ENCODE measurements around the gene VSTM4. TPM values are rescaled to one million over a fixed set of nuclear protein-coding genes. Genes with fewer than 3 reads are reported as not detected.

Gene VSTM4
- total RNA-seq, 1 experiment from 2014 or later: 0.07 TPM

DNA sequence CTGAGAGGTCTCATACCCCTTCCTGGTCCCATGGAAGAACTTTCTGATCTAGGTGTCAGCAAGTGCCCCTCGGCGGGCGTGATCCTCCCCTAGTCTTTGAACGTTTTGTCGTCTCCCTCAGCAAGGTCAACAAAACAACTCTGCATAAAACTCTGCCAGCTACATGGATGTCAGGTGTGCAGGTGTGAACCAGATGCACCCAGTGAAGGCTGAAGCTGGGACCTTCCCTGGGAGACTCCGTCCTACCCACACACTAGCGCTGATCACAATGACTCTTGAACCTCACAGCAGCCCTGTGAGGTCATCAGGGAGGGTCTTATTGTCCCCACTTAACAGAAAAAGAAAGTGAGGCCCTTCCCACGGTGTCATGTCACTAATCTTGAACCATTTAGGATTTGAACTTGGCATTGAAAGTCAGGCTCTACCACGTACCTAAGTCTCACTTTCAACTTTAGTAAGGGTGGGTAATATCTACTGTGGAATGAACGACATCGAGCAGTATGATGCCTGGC lies 68.1 kb downstream of the VSTM4 start:
- no TSS peak for BruUV-seq (replicated peaks)
- no peak overlapping the region for H2AFZ ChIP-seq (ENCODE audit: low read depth, low read length, poor library complexity, severe bottlenecking)
- CTCF ChIA-PET: no interaction called here
- no peaks in the 10 kb centered on the region for H3K9me3 ChIP-seq (ENCODE audit: control insufficient read depth in 1 of 2, insufficient read depth in 1 of 2, low read depth in 1 of 2, low read length in 2 of 2)
- DNase-seq (ENCODE audit: low read depth, low spot score) (no peak), ATAC-seq (no peak)
- H4K20me1 ChIP-seq (ENCODE audit: insufficient read depth): no peaks in the 10 kb centered on the region
- no peak overlapping the region for H3K27ac ChIP-seq (ENCODE audit: low read depth, low read length)
- no peaks in the 10 kb centered on the region for H3K36me3 ChIP-seq (ENCODE audit: control insufficient read depth in 1 of 2, insufficient read depth in 2 of 2, low read length in 2 of 2)
- no peaks in the 10 kb centered on the region for H3K4me1 ChIP-seq (ENCODE audit: control insufficient read depth in 1 of 2, insufficient read depth in 2 of 2, low read length in 2 of 2)
- no peak overlapping the region for H3K9ac ChIP-seq (ENCODE audit: low read length)
- H3K9me2 ChIP-seq (ENCODE audit: insufficient read depth): no peaks in the 10 kb centered on the region
- RAD21 ChIA-PET (ENCODE audit: low non-redundant PET in 1 of 2, low total read pairs in 2 of 2, uncharacterized antibody in 2 of 2, unreplicated experiment in 2 of 2): no interaction called here
- intact Hi-C loops (cut with micrococcal nuclease): no loop called here
- H3K4me2 ChIP-seq (ENCODE audit: low read length): no peak overlapping the region
- H3K27me3 ChIP-seq (ENCODE audit: insufficient read depth, low read length): peaks cover 72% of the 10 kb centered on the region
- no peaks in the 10 kb centered on the region for H3K79me2 ChIP-seq (ENCODE audit: insufficient read depth, low read length)
- POLR2A ChIA-PET: no interaction called here
- TF ChIP-seq FOSL1 (IDR thresholded peaks at IDR 0.05; ENCODE audit: low read depth): no peak
- no peak overlapping the region for H3K4me3 ChIP-seq (replicated peaks in 1 of 2; ENCODE audit: low read depth in 1 of 2, low read length in 2 of 2)

- H2AFZ ChIP-seq (ENCODE audit: low read depth, low read length, poor library complexity, severe bottlenecking): no peak overlapping the region
- H3K27me3 ChIP-seq (ENCODE audit: insufficient read depth, low read length): peaks cover 58% of the 10 kb centered on the region
- H3K4me2 ChIP-seq (ENCODE audit: low read length): no peak overlapping the region
- intact Hi-C loops (cut with micrococcal nuclease): no loop called here
- POLR2A ChIA-PET: no interaction called here
- H3K4me1 ChIP-seq (ENCODE audit: control insufficient read depth in 1 of 2, insufficient read depth in 2 of 2, low read length in 2 of 2): no peaks in the 10 kb centered on the region
- TF ChIP-seq SRF (IDR thresholded peaks at IDR 0.05; ENCODE audit: low read depth) (no peak), JUND (IDR thresholded peaks at IDR 0.05) (no peak), EGR1 (IDR thresholded peaks at IDR 0.05; ENCODE audit: low read depth) (no peak), FOSL1 (IDR thresholded peaks at IDR 0.05; ENCODE audit: low read depth) (no peak), RAD21 (IDR thresholded peaks at IDR 0.05; ENCODE audit: low read depth) (no peak), CBX3 (IDR thresholded peaks at IDR 0.05; ENCODE audit: low read depth) (no peak), ATF3 (IDR thresholded peaks at IDR 0.05) (no peak), SP1 (IDR thresholded peaks at IDR 0.05; ENCODE audit: low read depth) (no peak), CTCF (IDR thresholded peaks at IDR 0.05 in 2 of 3, conservative IDR thresholded peaks at IDR 0.05 in 1 of 3; ENCODE audit: borderline replicate concordance in 1 of 3, insufficient read depth in 1 of 3, low read depth in 2 of 3, low read length in 2 of 3) (no peak), TCF7L2 (IDR thresholded peaks at IDR 0.05; ENCODE audit: borderline replicate concordance, extremely low read depth, insufficient read depth, insufficient read length) (no peak), EZH2phosphoT487 (IDR thresholded peaks at IDR 0.05; ENCODE audit: borderline replicate concordance) (no peak), EZH2 (IDR thresholded peaks at IDR 0.05) (no peak), POLR2AphosphoS5 (IDR thresholded peaks at IDR 0.05; ENCODE audit: low read depth, low read length) (no peak), CEBPB (IDR thresholded peaks at IDR 0.05; ENCODE audit: low read depth) (no peak)
- TF ChIP-seq, protein P1, sequence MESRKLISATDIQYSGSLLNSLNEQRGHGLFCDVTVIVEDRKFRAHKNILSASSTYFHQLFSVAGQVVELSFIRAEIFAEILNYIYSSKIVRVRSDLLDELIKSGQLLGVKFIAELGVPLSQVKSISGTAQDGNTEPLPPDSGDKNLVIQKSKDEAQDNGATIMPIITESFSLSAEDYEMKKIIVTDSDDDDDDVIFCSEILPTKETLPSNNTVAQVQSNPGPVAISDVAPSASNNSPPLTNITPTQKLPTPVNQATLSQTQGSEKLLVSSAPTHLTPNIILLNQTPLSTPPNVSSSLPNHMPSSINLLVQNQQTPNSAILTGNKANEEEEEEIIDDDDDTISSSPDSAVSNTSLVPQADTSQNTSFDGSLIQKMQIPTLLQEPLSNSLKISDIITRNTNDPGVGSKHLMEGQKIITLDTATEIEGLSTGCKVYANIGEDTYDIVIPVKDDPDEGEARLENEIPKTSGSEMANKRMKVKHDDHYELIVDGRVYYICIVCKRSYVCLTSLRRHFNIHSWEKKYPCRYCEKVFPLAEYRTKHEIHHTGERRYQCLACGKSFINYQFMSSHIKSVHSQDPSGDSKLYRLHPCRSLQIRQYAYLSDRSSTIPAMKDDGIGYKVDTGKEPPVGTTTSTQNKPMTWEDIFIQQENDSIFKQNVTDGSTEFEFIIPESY (IDR thresholded peaks at IDR 0.05; ENCODE audit: extremely low read depth, insufficient replicate concordance, low read length): no peak
- no peaks in the 10 kb centered on the region for H3K79me2 ChIP-seq (ENCODE audit: insufficient read depth, low read length)
- DNase-seq (ENCODE audit: low read depth, low spot score): no peak
- H3K4me3 ChIP-seq (replicated peaks in 1 of 2; ENCODE audit: low read depth in 1 of 2, low read length in 2 of 2): no peak overlapping the region
- RAD21 ChIA-PET (ENCODE audit: low non-redundant PET in 1 of 2, low total read pairs in 2 of 2, uncharacterized antibody in 2 of 2, unreplicated experiment in 2 of 2): no interaction called here
- H3K9ac ChIP-seq (ENCODE audit: low read length): no peak overlapping the region
- no peak overlapping the region for H3K27ac ChIP-seq (ENCODE audit: low read depth, low read length)
- ATAC-seq: no peak
- no peaks in the 10 kb centered on the region for H3K9me3 ChIP-seq (ENCODE audit: control insufficient read depth in 1 of 2, insufficient read depth in 1 of 2, low read depth in 1 of 2, low read length in 2 of 2)
- CTCF ChIA-PET: no interaction called here
- BruUV-seq (replicated peaks): no TSS peak
- H3K36me3 ChIP-seq (ENCODE audit: control insufficient read depth in 1 of 2, insufficient read depth in 2 of 2, low read length in 2 of 2): no peaks in the 10 kb centered on the region
- H3K9me2 ChIP-seq (ENCODE audit: insufficient read depth): no peaks in the 10 kb centered on the region
- H4K20me1 ChIP-seq (ENCODE audit: insufficient read depth): no peaks in the 10 kb centered on the region
Observed at GRCh38 chr10:49044293-49045193, 70.8 kb downstream of the VSTM4 start.
